ENCODE results near the gene WFIKKN2. TPM values are rescaled to one million over a fixed set of nuclear protein-coding genes. Genes with fewer than 3 reads are reported as not detected.

WFIKKN2 gene
- total and polyA plus RNA-seq, 2 donors (not counting 1 experiment from before 2014, with no cell fraction given) = 0.02 to 0.33 TPM

DNA sequence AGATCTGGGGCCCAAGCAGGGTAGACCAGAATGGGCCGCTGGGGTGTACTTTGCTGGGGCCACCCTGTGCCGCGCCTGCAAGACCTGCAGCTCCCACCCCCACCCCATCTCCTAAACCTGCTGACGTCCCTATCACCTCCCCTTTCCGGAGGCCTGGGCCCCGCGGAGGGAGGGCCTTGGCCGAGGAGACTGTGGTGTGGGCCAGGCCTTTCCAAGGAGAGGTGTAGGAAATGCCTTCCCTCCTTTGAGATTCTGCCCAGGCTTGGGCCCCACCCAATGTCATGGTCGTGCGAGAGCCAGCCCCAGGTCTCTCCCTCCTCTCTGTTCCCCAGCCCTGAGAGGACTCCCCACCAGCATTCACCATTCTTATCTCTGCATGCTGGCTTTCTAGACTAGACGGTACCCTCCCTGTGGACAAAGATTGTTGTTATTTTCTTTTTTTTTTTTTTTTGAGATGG is 3.9 kb upstream of the WFIKKN2 start:
- no peak overlapping the region for H3K4me3 ChIP-seq (replicated peaks in 1 of 4; ENCODE audit: control extremely low read depth in 1 of 4, insufficient read depth in 1 of 4, low read depth in 3 of 4, low read length in 4 of 4)
- peaks cover 4% of the 10 kb centered on the region for H3K27me3 ChIP-seq (ENCODE audit: control insufficient read depth, insufficient read depth, low read length)
- no peaks in the 10 kb centered on the region for H3K9me3 ChIP-seq (ENCODE audit: control insufficient read depth, insufficient read depth, low read depth, low read length)
- no peaks in the 10 kb centered on the region for H3K36me3 ChIP-seq (ENCODE audit: control insufficient read depth, insufficient read depth, low read length)
- H3K79me2 ChIP-seq (ENCODE audit: control insufficient read depth, insufficient read depth, low read length) = no peaks in the 10 kb centered on the region
- no peak overlapping the region for H3K9ac ChIP-seq (ENCODE audit: insufficient read depth, low read length)
- H4K20me1 ChIP-seq (ENCODE audit: control insufficient read depth, extremely low read depth, insufficient read depth, low read length) = no peaks in the 10 kb centered on the region
- H3K27ac ChIP-seq (ENCODE audit: insufficient read depth, low read length) = no peak overlapping the region
- no peak overlapping the region for H3K4me2 ChIP-seq (ENCODE audit: extremely low read depth, insufficient read depth, low read length)
- DNase-seq (ENCODE audit: low read depth in 2 of 2) = no peak
- H2AFZ ChIP-seq (ENCODE audit: low read length) = no peak overlapping the region
- TF ChIP-seq EZH2 (IDR thresholded peaks at IDR 0.05; ENCODE audit: low read length, missing control alignments) (no peak), CTCF (conservative IDR thresholded peaks at IDR 0.05 in 1 of 2, IDR thresholded peaks at IDR 0.05 in 1 of 2; ENCODE audit: low read depth in 1 of 2, low read length in 2 of 2) (no peak)
- peaks cover 4% of the 10 kb centered on the region for H3K4me1 ChIP-seq (ENCODE audit: control insufficient read depth, extremely low read depth, insufficient read depth, low read length)

DNA sequence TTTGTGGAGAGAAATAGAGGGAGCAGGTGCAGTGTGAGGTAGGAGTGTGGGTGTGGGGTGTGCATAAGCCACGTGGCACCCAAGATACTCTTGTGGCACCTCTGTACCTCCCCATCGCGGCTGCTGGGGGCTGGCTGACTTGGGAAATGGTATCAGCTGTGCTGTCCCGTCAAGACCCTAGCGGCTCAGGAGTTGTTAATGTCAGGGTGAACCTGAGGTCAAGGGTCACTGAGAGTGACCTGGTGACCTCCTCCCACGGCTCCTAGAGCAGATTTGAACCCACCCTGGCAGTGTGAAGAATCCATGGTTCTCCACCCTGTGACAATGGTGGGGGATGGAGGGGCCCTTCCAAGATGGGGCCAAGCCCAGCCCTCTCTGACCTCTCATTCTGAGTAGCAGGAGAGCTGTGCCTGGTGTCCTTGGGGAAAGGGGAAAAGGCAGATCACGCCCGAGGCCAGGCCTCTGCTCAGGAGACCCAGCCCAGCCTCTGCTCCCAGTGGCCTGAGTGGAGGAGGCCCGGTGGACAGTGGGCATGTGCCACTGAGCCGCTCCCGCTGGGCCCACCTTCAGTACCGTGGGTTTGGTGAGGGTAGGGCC is 3.0 kb upstream of the WFIKKN2 start:
- DNase-seq (ENCODE audit: low read depth in 2 of 2) = no peak
- Histone ChIP-seq H2AFZ (ENCODE audit: low read length) (no peak overlapping the region), H3K27ac (ENCODE audit: insufficient read depth, low read length) (no peak overlapping the region), H3K4me2 (ENCODE audit: extremely low read depth, insufficient read depth, low read length) (no peak overlapping the region), H3K4me3 (replicated peaks in 1 of 4; ENCODE audit: control extremely low read depth in 1 of 4, insufficient read depth in 1 of 4, low read depth in 3 of 4, low read length in 4 of 4) (no peak overlapping the region), H3K36me3 (ENCODE audit: control insufficient read depth, insufficient read depth, low read length) (no peaks in the 10 kb centered on the region), H3K9ac (ENCODE audit: insufficient read depth, low read length) (no peak overlapping the region), H3K9me3 (ENCODE audit: control insufficient read depth, insufficient read depth, low read depth, low read length) (no peaks in the 10 kb centered on the region), H3K4me1 (ENCODE audit: control insufficient read depth, extremely low read depth, insufficient read depth, low read length) (peaks cover 4% of the 10 kb centered on the region), H4K20me1 (ENCODE audit: control insufficient read depth, extremely low read depth, insufficient read depth, low read length) (no peaks in the 10 kb centered on the region), H3K79me2 (ENCODE audit: control insufficient read depth, insufficient read depth, low read length) (no peaks in the 10 kb centered on the region), H3K27me3 (ENCODE audit: control insufficient read depth, insufficient read depth, low read length) (peaks cover 4% of the 10 kb centered on the region)
- no peak for TF ChIP-seq CTCF (conservative IDR thresholded peaks at IDR 0.05 in 1 of 2, IDR thresholded peaks at IDR 0.05 in 1 of 2; ENCODE audit: low read depth in 1 of 2, low read length in 2 of 2)
- TF ChIP-seq EZH2 (IDR thresholded peaks at IDR 0.05; ENCODE audit: low read length, missing control alignments) = no peak

DNA sequence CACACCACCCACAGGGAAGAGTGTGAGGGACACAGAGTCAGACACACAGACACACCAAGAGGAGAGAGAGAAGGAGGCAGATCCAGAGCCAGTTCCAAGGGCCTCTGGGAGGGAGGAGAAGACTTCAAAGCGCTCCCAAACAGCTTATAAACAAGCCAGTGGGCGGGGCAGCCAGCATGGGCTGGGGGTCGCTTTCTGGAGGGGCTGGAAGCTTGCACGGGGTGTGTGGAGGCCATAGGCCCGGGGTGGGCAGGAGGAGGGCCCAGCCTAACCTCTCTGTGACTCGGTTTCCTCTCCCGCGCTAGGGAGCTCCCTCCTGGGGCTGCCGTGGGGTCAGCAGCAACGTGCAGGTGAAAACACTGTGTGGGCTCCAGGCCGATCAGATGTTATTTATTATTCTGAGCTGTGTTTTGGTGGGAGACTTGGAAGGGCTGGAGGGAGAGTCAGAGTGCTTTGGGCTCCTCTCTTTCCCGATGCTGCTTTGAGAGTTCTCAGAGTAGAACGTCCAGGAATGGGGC is 2.5 kb upstream of the WFIKKN2 start:
- no peak overlapping the region for H2AFZ ChIP-seq (ENCODE audit: low read length)
- H3K4me1 ChIP-seq (ENCODE audit: control insufficient read depth, extremely low read depth, insufficient read depth, low read length) = peaks cover 4% of the 10 kb centered on the region
- DNase-seq (ENCODE audit: low read depth in 2 of 2) = no peak
- no peak for TF ChIP-seq CTCF (conservative IDR thresholded peaks at IDR 0.05 in 1 of 2, IDR thresholded peaks at IDR 0.05 in 1 of 2; ENCODE audit: low read depth in 1 of 2, low read length in 2 of 2)
- TF ChIP-seq EZH2 (IDR thresholded peaks at IDR 0.05; ENCODE audit: low read length, missing control alignments) = no peak
- no peaks in the 10 kb centered on the region for H3K79me2 ChIP-seq (ENCODE audit: control insufficient read depth, insufficient read depth, low read length)
- no peak overlapping the region for H3K4me3 ChIP-seq (replicated peaks in 1 of 4; ENCODE audit: control extremely low read depth in 1 of 4, insufficient read depth in 1 of 4, low read depth in 3 of 4, low read length in 4 of 4)
- H3K4me2 ChIP-seq (ENCODE audit: extremely low read depth, insufficient read depth, low read length) = no peak overlapping the region
- no peaks in the 10 kb centered on the region for H4K20me1 ChIP-seq (ENCODE audit: control insufficient read depth, extremely low read depth, insufficient read depth, low read length)
- no peaks in the 10 kb centered on the region for H3K27me3 ChIP-seq (ENCODE audit: control insufficient read depth, insufficient read depth, low read length)
- no peak overlapping the region for H3K27ac ChIP-seq (ENCODE audit: insufficient read depth, low read length)
- H3K9me3 ChIP-seq (ENCODE audit: control insufficient read depth, insufficient read depth, low read depth, low read length) = no peaks in the 10 kb centered on the region
- H3K9ac ChIP-seq (ENCODE audit: insufficient read depth, low read length) = no peak overlapping the region
- H3K36me3 ChIP-seq (ENCODE audit: control insufficient read depth, insufficient read depth, low read length) = no peaks in the 10 kb centered on the region
